ENCODE results near the gene PASK. TPM values are rescaled to one million over a fixed set of nuclear protein-coding genes. Genes with fewer than 3 reads are reported as not detected.
A peak's percentile ranks its signal among the peaks of the same experiment; 100 is the strongest.
"Not testable (repeated sequence)": the region's sequence is repeated elsewhere in the genome, so short reads cannot be mapped to it uniquely, and the experiment has no call there.

PASK gene
- total RNA-seq, 3 donors from 2014 or later = 6.8 to 25.5 (median 20.6) TPM

DNA sequence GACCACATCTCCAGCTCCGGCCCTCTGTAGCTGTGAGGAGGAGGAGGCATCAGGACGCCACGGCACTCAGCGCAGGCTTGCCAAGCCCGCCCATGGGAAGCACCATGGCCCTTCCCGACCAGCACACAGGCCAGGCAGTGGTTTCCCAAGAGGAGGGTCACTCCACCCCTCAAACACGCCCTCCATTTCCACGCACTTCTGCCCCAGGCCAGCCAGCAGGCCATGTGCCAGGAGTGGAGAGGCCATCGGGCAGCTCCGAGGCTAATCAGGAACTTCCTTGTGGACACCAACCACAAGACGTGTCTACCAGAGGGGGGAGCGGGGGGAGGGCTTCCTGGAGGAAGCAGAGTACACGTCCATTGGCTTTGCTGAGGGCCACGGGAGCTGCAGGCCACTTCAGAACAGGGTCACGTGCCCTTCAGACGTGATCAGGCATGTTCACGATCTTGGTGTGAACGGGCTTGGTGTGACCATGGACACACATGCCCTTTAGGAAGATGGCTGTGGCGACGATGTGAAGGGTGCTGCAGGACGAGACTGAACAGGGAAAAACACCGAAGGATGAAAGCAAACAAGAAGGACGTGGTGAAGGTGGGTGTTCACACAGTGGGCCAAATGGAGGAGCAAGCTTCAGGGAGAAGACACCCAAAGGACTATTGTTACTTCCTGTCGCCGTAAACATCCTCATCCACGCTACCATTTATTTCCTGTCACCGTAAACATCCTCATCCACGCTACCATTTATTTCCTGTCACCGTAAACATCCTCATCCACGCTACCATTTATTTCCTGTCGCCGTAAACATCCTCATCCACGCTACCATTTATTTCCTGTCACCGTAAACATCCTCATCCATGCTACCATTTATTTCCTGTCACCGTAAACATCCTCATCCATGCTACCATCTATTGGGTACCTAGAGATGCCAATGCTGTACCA is 40.7 kb downstream of the PASK start:
- ATAC-seq (peak; percentile 19), DNase-seq (no peak)
- no peak overlapping the region for H3K4me3 ChIP-seq
- intact Hi-C loops (cut with DNase I, micrococcal nuclease) = no loop called here
- no peaks in the 10 kb centered on the region for H3K9me3 ChIP-seq
- peaks cover under 1% of the 10 kb centered on the region for H3K4me1 ChIP-seq (ENCODE audit: low read depth)
- H3K36me3 ChIP-seq (ENCODE audit: low read depth) = no peaks in the 10 kb centered on the region
- TF ChIP-seq, protein P1, sequence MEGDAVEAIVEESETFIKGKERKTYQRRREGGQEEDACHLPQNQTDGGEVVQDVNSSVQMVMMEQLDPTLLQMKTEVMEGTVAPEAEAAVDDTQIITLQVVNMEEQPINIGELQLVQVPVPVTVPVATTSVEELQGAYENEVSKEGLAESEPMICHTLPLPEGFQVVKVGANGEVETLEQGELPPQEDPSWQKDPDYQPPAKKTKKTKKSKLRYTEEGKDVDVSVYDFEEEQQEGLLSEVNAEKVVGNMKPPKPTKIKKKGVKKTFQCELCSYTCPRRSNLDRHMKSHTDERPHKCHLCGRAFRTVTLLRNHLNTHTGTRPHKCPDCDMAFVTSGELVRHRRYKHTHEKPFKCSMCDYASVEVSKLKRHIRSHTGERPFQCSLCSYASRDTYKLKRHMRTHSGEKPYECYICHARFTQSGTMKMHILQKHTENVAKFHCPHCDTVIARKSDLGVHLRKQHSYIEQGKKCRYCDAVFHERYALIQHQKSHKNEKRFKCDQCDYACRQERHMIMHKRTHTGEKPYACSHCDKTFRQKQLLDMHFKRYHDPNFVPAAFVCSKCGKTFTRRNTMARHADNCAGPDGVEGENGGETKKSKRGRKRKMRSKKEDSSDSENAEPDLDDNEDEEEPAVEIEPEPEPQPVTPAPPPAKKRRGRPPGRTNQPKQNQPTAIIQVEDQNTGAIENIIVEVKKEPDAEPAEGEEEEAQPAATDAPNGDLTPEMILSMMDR (IDR thresholded peaks at IDR 0.05) = no peak

- Histone ChIP-seq H3K36me3 (ENCODE audit: low read depth) (no peaks in the 10 kb centered on the region), H3K4me3 (no peak overlapping the region), H3K4me1 (ENCODE audit: low read depth) (peaks cover 8% of the 10 kb centered on the region), H3K9me3 (no peaks in the 10 kb centered on the region)
- no peak for ATAC-seq
- DNase-seq = no peak
- TF ChIP-seq, protein P1 (IDR thresholded peaks at IDR 0.05) = no peak
- intact Hi-C loops (cut with DNase I, micrococcal nuclease) = no loop called here
Observed at GRCh38 chr2:241107031-241107783, 42.1 kb downstream of the PASK start.

- DNase-seq (no peak), ATAC-seq (no peak)
- TF ChIP-seq, protein P1 (IDR thresholded peaks at IDR 0.05) = no peak
- Histone ChIP-seq H3K4me3 (no peak overlapping the region), H3K4me1 (ENCODE audit: low read depth) (peaks cover 16% of the 10 kb centered on the region), H3K9me3 (no peaks in the 10 kb centered on the region), H3K36me3 (ENCODE audit: low read depth) (no peaks in the 10 kb centered on the region)
- intact Hi-C loops (cut with DNase I, micrococcal nuclease) = no loop called here
Observed at GRCh38 chr2:241105641-241106040, 43.6 kb downstream of the PASK start.

DNA sequence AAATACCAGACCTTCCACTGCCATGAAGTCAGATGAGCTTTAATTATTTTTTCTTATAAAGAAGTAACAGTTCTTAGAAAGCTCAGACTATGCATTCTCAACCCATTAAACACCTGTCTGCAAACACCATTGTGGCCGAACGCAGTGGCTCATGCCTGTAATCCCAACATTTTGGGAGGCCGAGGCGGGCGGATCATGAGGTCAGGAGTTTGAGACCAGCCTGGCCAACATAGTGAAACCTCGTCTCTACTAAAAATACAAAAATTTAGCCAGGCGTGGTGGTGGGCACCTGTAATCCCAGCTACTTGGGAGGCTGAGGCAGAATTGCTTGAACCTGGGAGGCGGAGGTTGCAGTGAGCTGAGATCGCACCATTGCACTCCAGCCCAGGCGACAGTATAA is 44.7 kb downstream of the PASK start:
- ATAC-seq; intact Hi-C loops (cut with DNase I, micrococcal nuclease); H3K4me3 ChIP-seq; DNase-seq; H3K36me3 ChIP-seq (ENCODE audit: low read depth); H3K9me3 ChIP-seq: not testable (repeated sequence)
- H3K4me1 ChIP-seq (ENCODE audit: low read depth) = peaks cover 21% of the 10 kb centered on the region

- H3K36me3 ChIP-seq (ENCODE audit: low read depth) = no peaks in the 10 kb centered on the region
- no peak overlapping the region for H3K4me3 ChIP-seq
- TF ChIP-seq, protein P1 (IDR thresholded peaks at IDR 0.05) = no peak
- H3K9me3 ChIP-seq = no peaks in the 10 kb centered on the region
- intact Hi-C loops (cut with DNase I, micrococcal nuclease) = no loop called here
- DNase-seq (no peak), ATAC-seq (no peak)
- peaks cover 21% of the 10 kb centered on the region for H3K4me1 ChIP-seq (ENCODE audit: low read depth)
Observed at GRCh38 chr2:241103176-241103595, 46.1 kb downstream of the PASK start.
